Measurements from ENCODE around the gene CAPN9.

The CAPN9 gene

DNA sequence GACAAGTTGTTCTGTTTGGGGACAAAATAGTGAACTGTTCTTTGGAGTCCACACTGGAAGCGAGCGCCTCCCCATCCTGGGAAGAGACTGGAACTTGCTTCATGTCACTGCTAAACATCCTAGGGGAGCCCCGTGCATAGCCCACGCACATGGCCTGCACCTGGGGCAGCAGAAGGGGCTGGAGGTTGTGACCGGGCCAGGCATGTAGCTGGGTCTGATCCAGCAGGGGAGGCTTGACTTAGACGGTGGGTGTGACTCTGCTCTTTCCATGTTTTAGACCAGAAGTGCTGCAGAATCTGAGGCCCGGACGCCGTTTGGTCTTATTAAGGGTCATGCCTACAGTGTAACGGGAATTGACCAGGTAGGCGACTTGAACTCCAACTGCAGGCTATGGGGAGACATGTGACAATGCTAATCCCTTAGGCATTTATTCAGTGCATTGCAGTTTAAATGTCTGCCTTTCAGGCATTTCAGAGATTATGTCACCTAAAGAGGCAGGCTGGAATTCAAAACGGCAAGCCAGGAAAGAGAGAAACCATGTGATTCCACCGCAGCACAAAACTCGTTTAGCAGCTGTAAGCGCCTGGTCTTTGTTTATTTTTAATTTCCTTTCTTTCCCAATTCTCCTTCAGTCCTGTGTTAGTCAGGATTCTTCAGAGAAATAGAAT, 21.8 kb downstream of the CAPN9 start:
- in situ Hi-C loops (cut with MboI; ENCODE audit: low pct_unique_long_range_greater_than_20kb, low sequenced_read_pairs, unreplicated experiment): no loop called here
- no peak for DNase-seq (ENCODE audit: low spot score)
- TF ChIP-seq, protein P1, sequence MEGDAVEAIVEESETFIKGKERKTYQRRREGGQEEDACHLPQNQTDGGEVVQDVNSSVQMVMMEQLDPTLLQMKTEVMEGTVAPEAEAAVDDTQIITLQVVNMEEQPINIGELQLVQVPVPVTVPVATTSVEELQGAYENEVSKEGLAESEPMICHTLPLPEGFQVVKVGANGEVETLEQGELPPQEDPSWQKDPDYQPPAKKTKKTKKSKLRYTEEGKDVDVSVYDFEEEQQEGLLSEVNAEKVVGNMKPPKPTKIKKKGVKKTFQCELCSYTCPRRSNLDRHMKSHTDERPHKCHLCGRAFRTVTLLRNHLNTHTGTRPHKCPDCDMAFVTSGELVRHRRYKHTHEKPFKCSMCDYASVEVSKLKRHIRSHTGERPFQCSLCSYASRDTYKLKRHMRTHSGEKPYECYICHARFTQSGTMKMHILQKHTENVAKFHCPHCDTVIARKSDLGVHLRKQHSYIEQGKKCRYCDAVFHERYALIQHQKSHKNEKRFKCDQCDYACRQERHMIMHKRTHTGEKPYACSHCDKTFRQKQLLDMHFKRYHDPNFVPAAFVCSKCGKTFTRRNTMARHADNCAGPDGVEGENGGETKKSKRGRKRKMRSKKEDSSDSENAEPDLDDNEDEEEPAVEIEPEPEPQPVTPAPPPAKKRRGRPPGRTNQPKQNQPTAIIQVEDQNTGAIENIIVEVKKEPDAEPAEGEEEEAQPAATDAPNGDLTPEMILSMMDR (IDR thresholded peaks at IDR 0.05; ENCODE audit: extremely low read depth, insufficient read depth, missing control alignments): no peak

DNA sequence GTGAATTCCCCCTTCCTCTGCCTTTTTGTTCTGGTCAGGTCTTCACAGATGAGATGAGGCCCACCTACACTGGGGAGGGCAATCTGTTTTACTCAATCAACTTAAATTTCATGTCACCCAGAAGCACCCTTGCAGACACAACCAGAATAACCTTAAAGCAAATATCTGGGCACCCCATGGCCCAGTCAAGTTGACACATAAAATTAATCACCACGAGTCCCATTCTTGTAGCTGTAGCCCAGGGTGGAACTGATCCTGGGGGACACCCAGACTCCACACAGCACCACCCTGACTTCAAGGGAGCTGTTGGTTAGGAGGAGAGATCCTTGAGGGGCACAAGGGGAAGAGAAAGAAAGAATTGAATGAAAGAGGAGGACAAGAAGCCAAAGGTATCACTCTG, 23.1 kb downstream of the CAPN9 start:
- in situ Hi-C loops (cut with MboI; ENCODE audit: low pct_unique_long_range_greater_than_20kb, low sequenced_read_pairs, unreplicated experiment): no loop called here
- no peak for DNase-seq (ENCODE audit: low spot score)
- TF ChIP-seq, protein P1 (IDR thresholded peaks at IDR 0.05; ENCODE audit: extremely low read depth, insufficient read depth, missing control alignments): no peak

DNA sequence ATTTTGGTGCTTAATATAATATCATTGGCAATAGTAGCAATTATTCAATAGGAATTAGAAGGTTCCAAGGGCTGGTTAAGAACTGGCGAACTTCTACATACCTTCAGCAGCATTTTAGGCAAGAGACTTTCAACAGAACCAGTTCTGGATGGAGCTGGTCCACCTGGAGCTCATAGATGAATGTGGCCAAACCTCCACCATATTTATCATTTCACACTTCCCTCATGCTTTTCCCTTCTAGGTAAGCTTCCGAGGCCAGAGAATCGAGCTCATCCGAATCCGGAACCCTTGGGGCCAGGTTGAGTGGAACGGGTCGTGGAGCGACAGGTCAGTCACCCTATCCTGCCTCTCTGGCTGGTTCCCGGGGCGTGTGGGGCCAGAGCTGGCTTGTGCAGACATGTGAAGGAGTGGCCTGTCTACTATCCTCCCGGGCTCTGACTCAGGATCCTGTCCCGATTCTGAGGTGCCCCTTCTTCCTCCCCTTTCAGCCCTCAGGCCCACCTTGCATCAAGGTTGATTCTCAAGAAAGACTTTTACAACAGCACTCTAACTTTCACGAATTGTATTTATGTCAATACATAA, 24.7 kb downstream of the CAPN9 start:
- TF ChIP-seq, protein P1 (IDR thresholded peaks at IDR 0.05; ENCODE audit: extremely low read depth, insufficient read depth, missing control alignments): no peak
- no peak for DNase-seq (ENCODE audit: low spot score)
- in situ Hi-C loops (cut with MboI; ENCODE audit: low pct_unique_long_range_greater_than_20kb, low sequenced_read_pairs, unreplicated experiment): no loop called here

DNA sequence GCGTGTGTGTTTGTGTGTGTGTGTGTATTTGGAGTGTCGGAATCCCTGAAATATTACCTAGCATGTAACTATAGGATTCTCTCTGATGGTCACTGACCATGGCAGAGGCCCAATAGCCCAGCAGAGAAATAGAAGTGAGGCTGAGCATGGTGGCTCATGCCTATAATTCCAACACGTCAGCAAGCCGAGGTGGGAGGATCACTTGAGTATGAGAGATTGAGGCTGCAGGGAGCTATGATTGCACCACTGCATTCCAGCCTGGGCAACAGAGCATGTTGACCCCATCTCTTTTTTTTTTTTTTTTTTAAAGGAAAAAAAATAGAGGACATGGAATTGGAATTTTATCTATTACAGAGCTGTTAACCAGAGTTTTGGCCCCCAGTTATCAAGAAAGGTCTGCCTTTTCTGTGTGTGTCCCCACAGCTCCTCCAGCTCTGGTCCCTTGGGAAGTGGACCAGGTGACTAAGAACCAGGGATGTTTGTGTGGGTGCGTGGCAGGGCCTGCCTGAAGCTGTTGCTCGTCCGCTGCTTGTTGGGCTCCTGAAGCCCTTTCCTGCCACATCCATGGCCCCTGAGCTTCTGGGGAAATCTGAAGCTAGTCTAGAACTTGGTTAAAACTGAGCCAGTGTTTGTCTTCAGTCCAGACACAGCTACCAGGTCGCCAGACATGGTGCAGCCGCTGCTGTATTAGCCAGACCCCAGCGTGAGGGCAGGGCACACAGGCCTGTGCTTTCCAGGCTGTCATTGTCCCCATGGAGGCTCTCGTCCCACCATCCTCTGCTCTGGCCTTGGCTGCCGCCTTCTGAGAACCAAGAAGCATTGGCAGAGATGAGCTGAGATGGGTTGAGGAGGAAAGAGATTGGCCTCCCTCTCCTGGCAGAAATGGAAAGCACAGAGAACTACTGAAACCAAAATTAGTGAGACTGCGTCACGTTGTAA, 25.5 kb downstream of the CAPN9 start:
- no peak for DNase-seq (ENCODE audit: low spot score)
- TF ChIP-seq, protein P1 (IDR thresholded peaks at IDR 0.05; ENCODE audit: extremely low read depth, insufficient read depth, missing control alignments): no peak
- in situ Hi-C loops (cut with MboI; ENCODE audit: low pct_unique_long_range_greater_than_20kb, low sequenced_read_pairs, unreplicated experiment): no loop called here

DNA sequence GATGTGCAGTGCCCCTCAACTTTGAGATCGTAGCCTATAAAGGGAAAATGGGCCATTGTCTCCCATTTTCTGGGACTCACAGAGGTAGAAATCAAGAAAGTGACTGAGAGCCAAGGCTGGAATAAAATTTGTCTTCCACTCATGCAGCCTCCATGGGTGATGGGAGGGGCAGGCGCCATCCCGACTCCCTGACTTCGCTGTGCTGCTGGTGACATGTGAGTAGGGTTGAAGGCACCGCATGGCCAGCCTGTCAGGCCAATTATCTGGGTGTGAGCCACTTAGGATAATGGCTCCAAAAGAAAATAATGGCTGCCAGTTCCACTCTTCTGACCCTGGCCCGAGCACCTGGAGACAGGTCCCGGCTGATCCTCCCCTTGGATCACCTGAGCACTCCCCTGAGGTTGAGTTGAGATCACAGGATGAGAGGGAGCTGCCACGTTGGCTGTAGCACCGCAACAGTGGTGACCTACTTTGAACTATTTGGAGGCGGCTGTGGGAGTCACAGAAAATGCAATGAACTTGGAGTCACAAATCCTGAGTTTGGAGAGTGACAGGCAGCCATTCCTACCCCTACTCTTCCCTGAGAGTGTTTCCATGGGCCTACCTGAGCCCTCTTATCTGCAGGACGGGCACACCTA, 26.3 kb downstream of the CAPN9 start:
- in situ Hi-C loops (cut with MboI; ENCODE audit: low pct_unique_long_range_greater_than_20kb, low sequenced_read_pairs, unreplicated experiment): no loop called here
- TF ChIP-seq, protein P1 (IDR thresholded peaks at IDR 0.05; ENCODE audit: extremely low read depth, insufficient read depth, missing control alignments): no peak
- DNase-seq (ENCODE audit: low spot score): no peak

DNA sequence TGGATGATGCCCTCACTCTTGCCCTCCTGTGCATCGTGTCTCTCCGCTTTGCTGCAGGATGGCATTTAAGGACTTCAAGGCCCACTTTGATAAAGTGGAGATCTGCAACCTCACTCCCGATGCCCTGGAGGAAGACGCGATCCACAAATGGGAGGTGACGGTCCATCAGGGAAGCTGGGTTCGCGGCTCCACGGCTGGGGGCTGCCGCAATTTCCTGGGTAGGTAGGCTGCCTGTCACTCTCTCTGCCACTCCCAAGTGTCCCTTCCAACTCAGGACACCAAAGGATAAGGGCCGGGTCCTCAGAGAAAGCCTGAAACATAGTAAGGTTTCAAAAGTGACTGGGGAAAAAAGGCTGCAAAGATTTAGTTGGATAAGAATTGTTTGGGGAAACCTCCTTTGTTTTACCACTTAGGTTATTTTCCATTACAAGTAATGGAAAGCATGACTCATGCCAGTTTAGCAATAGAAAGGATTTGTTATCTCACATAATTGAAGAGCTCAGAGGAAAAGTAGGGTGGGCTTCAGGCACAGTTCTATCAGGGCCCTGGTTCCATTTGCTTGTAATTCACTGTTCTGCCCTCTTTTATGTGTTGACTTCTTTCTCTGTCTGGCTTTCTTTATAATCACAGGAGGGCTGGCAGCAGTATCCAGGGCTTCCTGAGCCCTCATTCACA, 31.9 kb downstream of the CAPN9 start:
- DNase-seq (ENCODE audit: low spot score): no peak
- in situ Hi-C loops (cut with MboI; ENCODE audit: low pct_unique_long_range_greater_than_20kb, low sequenced_read_pairs, unreplicated experiment): no loop called here
- TF ChIP-seq, protein P1 (IDR thresholded peaks at IDR 0.05; ENCODE audit: extremely low read depth, insufficient read depth, missing control alignments): no peak

Data from GM13977 (cell line).